Urothelium cell line (cell line): ENCODE results near the gene FTSJ1.
"Not testable (repeated sequence)": the region's sequence is repeated elsewhere in the genome, so short reads cannot be mapped to it uniquely, and the experiment has no call there.

ENCODE experiments used
- DNase-seq: peaks from one replicate; pipeline ENCODE4 v3.0.0; 2011; ENCODE audit warnings: low spot score, mixed read lengths
- FAIRE-seq: peaks from 2 replicates; lab custom pipeline; 2011; peaks lifted over from hg19 to GRCh38; lab: Jason Lieb, UNC

FTSJ1 gene

DNA sequence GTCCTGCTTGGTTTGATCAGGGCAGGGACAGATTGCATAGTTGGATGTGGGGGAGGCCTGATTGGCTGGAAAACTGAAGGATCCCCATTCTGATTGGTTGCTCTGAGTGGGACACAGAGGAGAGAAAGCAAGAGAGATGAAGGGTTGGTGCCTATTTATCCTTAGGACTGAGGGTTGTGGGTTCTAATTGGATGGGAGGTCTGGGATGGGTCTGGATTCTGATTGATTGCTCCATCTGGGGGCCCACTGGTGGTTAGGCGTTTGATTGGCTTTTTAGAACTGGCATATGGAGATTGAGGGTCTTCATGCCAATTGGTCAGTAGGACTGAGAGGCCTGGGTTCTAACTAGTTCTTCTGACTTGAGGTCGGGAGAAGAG lies 45.0 kb downstream of the FTSJ1 start:
- no peak for FAIRE-seq
- DNase-seq = no peak

DNA sequence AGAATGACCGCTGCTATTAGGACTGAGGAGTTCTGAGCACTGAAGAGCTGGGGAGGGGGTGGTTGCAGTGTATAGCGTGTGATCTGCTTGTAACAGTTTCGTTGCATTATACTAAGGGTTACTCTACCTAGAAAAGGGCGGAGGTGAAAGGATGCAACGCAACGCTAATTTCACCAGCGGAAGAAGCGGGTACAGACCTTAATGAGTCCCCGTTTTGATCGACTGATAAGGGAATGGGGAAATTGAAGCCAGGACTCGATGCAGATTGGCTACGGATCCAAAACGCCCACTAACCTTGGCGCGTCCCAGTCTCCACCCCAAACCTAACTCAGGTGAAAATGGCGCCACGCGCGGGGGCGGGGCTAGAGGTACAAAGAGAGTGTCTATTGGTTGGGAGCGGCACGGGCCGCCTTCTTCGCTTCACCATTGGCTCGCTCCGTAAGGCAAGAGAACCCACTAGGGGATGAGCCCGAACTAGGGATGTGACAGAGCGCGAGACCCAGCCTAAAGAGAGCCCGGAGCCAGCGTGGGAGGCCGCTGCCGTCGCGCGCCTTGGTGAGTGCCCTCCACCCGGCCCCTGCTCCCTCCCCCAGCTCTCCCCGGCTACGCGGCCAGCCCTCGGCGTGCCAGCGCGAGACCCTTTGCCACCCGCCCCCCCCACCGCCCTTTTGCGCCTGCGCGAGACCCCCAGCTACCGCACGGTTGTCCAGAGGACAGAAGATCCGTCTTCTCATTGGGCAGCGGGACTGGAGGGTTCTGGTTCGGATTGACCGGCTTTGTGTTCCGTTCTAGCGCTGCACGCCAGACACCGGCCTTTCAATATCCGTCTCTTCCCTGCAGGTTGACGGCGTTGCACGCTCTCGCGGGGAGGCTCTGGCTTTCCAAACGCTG lies 45.6 kb downstream of the FTSJ1 start, which contains the start of gene EBP:
TSS of gene EBP (plus strand) at position 456 of the 891 bp plus-strand sequence. CDS start 1,964 bp downstream, outside the sequence.
- DNase-seq (peak; percentile 93), FAIRE-seq (no peak)

DNA sequence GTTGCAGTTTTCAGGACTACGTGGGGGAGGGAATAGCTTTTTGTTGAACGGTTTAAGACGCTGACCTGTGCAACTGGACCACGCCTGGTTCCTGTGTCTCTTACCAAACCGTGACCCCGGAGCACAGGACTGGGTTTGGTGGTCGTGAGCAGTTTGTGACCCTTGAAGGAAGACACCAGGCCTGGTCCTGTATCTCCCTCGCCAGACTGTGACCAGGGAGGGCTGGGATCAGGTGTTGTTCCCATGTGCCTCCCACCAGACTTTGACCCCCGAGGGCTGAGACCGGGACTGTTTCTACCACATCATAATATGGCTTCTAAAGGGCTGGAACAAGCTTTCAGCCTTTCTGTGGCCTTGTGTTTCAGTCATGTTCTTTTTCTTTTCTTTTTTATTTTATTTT lies 46.3 kb downstream of the FTSJ1 start:
- FAIRE-seq (no peak), DNase-seq (no peak)

DNA sequence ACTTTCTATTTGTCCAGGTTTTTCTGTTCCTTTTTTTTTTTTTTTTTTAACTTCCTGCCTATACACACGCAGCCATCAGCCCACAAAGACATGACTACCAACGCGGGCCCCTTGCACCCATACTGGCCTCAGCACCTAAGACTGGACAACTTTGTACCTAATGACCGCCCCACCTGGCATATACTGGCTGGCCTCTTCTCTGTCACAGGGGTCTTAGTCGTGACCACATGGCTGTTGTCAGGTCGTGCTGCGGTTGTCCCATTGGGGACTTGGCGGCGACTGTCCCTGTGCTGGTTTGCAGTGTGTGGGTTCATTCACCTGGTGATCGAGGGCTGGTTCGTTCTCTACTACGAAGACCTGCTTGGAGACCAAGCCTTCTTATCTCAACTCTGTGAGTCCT lies 47.7 kb downstream of the FTSJ1 start:
- DNase-seq (no peak), FAIRE-seq (no peak)

DNA sequence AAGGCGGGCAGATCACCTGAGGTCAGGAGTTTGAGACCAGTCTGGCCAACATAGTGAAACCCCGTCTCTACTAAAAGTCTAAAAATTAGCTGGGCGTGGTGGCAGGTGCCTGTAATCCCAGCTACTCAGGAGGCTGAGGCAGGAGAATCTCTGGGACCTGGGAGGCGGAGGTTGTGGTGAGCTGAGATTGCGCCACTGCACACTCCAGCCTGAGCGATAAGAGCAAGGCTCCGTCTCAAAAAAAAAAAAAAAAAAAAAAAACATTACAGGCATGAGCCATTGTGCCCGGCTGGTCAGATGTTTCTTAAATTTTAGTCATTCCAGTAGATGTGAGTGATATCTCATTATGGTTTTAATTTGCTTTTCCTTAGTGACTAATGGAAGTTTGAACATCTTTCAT lies 49.9 kb downstream of the FTSJ1 start:
- FAIRE-seq, DNase-seq: not testable (repeated sequence)

DNA sequence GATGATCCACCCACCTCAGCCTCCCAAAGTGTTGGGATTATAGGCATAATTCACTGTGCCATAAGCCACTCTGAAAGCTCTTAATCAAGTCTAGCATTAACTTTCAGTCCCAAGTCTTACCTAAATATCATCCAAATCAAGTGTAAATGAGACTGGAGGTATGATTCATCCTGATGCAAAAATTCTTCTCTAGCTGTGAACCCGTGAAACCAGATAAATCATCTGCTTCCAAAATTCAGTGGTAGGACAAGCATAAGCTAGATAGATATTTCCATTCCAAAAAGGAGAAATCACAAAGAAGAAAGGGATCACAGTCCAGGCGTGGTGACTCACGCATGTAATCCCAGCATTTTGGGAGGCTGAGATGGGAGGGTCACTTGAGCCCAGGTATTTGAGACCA lies 54.7 kb downstream of the FTSJ1 start:
- FAIRE-seq (no peak), DNase-seq (no peak)

DNA sequence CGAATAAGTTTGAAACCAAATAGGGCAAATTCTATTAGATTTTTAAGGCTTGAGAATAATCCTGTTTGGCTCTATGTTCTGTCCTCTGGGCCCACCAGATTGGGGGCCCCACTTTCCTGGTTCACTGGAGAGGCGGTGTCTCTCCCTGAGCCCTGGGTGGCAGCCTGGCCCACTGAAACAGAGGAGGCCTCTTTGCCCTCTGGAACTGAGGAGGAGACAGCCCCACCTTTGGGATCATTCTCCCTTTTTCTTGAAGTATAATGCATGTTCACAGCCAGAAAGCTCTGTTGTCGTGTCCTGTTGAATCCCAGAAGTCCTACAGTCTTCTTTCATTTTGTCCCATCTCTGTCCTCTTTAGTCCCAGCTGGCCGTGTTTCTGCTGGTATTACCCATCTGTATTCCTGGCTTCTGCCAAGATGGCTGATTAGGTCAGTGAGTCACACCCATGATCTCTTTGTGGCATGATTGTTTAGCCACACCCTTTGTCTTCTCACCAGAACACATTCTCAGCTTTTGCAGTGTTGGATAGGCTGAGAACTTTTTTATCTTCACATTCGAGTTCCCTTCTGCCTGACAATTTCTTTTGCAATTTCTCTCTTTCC lies 55.5 kb downstream of the FTSJ1 start:
- peak; percentile 46 for DNase-seq
- FAIRE-seq = no peak

DNA sequence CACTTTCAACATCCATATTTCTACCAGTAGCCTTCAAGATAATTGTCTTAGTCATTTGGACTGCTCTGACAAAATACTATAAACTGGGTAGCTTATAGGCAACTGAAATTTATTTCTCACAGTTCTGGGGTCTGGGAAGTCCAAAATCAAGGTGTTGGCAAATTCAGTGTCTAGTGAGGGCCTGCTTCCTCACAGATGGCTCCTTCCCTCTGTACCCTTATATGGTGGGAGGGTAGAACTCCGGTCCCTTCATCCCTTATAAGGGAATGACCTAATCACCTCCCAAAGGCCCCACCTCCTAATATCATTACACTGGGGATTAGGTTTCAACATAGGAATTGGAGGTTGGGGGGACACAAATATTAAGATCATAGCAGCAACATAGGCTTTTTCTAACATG lies 56.2 kb downstream of the FTSJ1 start:
- FAIRE-seq (no peak), DNase-seq (no peak)

DNA sequence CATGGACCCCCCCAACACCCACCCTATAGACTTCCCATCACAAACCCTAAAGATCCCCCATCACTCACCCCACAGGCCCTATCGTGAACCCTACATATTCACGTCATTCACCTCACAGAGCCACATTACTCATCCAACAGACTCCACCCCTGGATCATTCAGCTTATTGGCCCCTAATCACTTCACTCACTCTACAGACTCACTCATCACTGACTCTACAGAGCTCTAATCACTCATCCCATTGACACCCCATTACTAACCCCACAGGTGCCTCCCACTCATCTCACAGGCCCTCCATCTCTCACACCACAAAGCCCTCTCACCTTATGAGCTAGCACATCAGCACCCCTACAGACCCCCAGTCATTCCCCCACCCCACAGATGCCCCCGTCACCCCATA lies 57.2 kb downstream of the FTSJ1 start:
- no peak for FAIRE-seq
- DNase-seq = no peak
